GM19035 (cell line): ENCODE measurements around the gene ADCYAP1R1.

Experiments
- ATAC-seq: cut with Tn5 transposase; IDR thresholded peaks from one replicate; pipeline ENCODE4 v1.9.1; 2021; ENCODE audit not compliant: unreplicated experiment

Gene ADCYAP1R1

DNA sequence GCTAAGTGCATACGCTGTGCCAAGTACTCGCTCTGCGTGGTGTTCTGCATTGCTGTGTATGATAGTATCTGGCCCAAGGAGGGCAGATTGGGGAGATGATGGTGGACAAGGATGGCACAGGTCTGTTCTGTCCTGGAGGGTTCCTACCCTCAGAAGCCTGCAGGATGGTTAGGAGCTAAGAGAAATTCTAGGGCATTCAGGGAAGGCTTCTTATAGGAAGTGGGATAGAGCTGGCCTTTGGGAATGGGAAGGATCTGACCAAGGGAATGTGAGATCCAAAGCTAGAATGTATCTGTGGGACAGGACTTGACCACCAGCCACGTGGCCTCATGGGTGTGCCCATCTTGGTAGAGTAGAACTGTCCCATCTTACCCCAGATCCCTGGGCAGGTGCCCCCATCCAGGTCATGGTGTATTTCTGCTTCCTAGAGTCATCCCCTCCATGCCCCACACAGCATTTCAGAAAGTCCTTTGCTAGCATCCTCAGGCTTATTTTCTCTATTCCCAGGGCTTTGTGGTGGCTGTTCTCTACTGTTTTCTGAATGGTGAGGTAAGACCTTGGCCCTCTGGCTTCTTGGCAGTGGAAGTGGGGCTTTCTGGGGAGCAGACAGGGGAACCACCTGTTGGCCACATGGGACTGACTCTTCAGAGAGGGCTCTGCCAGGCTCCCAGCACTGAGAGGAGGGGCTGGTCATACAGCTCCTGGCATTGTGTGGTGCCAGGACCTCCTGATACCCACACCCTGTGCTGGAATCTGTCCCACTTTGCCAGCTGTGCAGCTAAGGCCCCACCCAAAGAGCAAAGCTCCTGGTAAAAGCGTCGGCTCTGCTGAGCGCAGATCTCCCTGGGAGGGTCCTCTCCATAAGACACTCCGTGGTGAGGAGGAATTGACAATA, 52.5 kb downstream of the ADCYAP1R1 start:
- ATAC-seq: no peak

DNA sequence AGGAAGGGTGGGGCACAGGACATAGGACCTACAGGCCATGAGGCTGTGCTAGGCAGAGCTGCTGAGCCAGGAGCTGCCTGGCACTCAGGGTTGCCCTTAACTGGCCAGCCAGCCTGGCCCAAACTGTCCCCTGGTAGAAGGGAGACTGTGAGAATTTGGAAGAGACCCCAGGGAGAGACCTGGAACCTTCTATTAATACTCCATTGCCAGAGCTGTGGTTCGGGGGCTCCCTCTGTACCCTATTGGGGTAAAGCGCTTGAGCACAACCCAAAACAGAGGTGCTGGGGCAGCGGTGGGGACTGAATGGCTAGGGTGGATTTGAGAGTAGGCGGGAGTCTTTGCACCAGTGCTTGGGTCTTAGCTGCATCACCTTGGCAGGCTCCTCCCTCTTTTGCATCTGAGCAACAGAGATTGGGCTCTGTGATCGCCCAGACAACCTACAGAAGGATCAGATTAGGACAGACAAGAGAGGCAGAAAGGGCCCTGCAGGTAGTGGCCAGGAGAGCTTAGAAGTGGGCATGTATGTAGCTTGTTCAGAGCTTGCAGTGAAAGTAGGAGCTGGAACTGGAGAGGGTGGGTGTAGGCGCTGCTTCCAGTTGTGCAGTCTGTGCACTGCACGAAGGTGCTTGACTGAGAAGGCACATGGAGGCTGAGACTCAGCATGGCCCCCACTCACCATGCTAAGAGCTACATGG, 53.3 kb downstream of the ADCYAP1R1 start:
- no peak for ATAC-seq

- ATAC-seq: no peak
Observed at GRCh38 chr7:31106303-31107105, 54.4 kb downstream of the ADCYAP1R1 start.

GRCh38 chr7:31107106-31108090, 55.3 kb downstream of the ADCYAP1R1 start:
- no peak for ATAC-seq

- ATAC-seq: no peak
Observed at GRCh38 chr7:31108097-31108657, 56.1 kb downstream of the ADCYAP1R1 start.

- ATAC-seq: no peak
Observed at GRCh38 chr7:31109751-31110150, 57.6 kb downstream of the ADCYAP1R1 start.

- ATAC-seq: no peak
Observed at GRCh38 chr7:31110331-31111108, 58.4 kb downstream of the ADCYAP1R1 start.

- no peak for ATAC-seq
Observed at GRCh38 chr7:31111109-31111451, 59.0 kb downstream of the ADCYAP1R1 start.

DNA sequence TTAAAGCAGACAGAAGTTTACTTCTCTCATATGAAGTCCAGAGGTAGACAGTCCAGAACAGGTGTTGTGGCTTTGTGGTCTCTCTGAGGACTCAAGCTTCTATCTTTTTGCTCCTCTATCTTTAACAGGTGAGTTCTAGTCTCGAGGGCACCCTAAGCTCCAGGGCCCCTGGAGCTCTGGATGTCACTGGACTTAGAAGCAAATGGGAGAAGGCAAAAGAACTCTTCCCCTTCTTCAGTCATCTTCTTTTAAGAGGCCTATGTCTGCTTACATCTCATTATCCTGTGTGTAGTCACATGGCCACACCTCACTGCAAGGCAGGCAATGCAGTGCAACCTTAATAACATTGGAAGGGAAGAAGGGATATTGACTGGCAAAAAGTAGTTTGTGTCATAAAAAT, 61.6 kb downstream of the ADCYAP1R1 start:
- no peak for ATAC-seq

DNA sequence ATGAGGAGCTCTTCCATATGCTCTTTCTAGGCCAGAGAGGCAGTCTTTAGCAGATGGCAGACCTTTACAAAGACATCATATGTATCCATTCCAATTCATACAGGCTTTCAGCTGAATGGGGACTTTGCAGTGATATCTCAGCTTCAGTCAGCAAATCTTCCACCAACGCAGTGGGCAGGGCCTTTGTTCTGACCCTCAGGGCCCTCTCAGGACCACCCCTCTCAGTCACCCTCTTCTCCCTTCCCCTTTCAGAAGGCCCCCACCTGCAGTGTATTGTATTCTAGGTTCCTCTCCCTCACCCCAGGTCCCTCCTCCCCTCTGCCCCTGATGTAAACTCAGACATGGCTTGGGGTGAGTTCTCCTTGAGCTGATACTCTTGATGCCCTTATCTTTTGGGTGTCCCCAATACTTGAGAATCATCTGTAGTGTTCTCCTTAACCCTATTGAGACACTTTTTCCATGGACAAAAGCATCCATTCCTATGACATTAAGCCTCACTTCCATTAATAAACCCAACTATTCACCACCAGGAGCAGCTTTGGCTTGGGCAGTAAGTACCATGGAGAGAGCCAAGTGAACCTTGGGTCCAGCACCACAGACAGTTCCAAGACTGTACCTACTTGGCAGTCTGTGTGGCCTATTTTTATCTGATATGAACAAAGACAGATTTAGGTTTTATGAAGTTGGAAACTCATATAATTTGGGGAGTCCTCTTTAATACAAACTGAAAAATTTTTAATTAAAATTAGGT, 62.7 kb downstream of the ADCYAP1R1 start:
- ATAC-seq: no peak

DNA sequence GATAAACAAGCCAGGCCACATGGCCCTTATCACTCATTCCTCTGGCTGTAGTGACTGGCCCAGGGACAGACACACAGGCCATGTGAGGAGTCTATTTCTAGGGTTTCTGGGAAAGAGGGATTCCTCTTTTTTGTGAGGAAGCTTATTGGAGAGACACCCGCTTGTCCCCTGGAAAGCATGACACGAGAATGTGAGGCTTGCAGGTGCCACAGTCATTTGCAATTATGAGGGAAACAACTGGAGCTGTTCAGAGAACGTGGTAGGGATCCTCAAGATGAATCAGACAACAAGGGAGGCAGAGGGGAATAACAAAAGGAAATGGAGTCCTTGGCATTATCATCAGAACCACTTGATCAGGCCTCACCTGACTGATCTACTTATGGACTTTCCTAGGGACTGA, 64.5 kb downstream of the ADCYAP1R1 start:
- no peak for ATAC-seq

- no peak for ATAC-seq
Observed at GRCh38 chr7:31119249-31119648, 67.1 kb downstream of the ADCYAP1R1 start.

DNA sequence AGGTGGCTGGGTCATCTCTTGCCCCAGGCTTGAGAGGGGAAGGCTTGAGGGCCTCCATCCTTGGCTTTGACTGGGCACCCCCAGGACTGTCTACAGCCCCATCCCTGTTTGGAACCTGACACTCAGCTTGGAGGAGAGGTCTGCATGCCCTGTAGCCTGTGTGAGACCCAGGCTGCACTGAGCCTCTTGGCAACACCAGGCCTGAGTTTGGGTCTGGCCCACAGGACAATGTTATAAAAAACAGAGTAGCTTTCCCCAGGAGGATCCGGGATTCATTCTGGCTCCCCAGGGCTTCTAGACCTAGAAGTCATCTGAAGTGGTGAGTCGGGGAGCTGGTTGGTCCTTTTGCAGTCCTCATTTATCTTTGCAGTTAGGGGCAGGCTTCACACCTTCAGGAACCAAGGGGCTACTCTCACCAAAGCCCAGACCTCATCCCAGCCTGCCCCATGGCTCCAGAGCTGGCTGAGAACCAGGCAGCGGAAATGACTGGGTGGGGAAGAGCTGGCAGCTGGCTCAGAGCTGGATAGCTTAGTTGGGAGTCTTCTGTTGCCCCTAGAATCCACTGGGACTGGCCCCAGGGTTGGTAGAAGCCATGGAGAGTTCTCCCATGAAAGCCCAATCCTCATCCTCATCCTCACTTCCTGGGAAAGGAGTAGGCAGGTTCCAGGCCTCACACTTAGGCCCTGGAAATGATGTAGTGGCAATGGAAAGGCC, 68.8 kb downstream of the ADCYAP1R1 start:
- no peak for ATAC-seq

GRCh38 chr7:31121601-31122000, 69.5 kb downstream of the ADCYAP1R1 start:
- no peak for ATAC-seq

- ATAC-seq: peak; percentile 56
Observed at GRCh38 chr7:31122649-31123058, 70.5 kb downstream of the ADCYAP1R1 start.

DNA sequence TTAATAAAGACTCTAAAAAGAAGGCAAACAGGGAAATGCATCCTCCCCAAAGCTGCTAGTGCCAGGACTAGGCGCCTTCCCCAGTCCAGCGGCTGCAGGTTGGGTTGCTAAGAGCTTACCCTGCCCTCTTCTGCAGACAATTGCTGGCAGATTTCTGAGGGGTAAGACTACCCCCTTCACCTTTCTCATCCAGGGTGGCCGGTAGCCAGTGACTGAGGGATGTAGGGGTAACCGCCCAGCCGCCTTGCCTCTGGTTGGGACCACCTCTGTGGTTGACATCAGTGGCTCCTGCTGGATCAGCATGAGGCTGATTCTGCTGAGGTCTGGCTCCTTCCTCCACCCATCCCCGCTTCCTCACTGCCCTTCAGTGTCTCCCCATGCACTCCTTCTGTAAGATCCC, 71.2 kb downstream of the ADCYAP1R1 start:
- no peak for ATAC-seq

- ATAC-seq: no peak
Observed at GRCh38 chr7:31123726-31124125, 71.6 kb downstream of the ADCYAP1R1 start.

DNA sequence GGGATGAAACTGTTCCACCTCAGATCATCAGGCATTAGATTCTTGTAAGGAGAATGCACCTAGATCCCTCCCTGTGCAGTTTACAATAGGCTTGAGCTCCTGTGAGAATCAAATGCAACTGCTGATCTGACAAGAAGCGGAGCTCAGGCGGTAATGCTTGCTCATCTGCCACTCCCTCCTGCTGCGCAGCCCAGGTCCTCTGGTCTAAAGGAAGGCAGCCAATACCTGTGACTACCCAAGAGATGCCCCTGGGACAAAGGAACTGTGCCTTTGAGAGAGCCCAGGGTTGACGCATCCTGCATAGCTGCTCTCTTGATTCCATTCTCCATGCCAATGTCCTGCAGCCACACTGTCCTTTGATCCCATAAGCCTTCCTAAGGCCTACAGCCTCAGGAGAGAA, 73.1 kb downstream of the ADCYAP1R1 start:
- no peak for ATAC-seq
